ENCODE results near the gene BMPR1B. TPM values are rescaled to one million over a fixed set of nuclear protein-coding genes. Genes with fewer than 3 reads are reported as not detected.

Gene BMPR1B
- total and polyA plus RNA-seq, 4 donors, result 11.8 to 30.1 (median 16.7) TPM

- no peak overlapping the region for H3K27ac ChIP-seq (ENCODE audit: low read depth, low read length)
- H3K4me3 ChIP-seq (ENCODE audit: low read depth, low read length), result no peak overlapping the region
- peak in 1 of 6 donors; percentile 52 for DNase-seq (ENCODE audit: low read depth in 4 of 6, low spot score in 6 of 6)
Observed at GRCh38 chr4:95193391-95194224, 435.9 kb downstream of the BMPR1B start.

GRCh38 chr4:95197353-95197752, 439.6 kb downstream of the BMPR1B start:
- H3K9me3 ChIP-seq (ENCODE audit: control insufficient read depth, insufficient read depth, low read length), result no peaks in the 10 kb centered on the region
- H3K27ac ChIP-seq (ENCODE audit: low read depth, low read length), result no peak overlapping the region
- no peaks in the 10 kb centered on the region for H3K27me3 ChIP-seq (ENCODE audit: control insufficient read depth, insufficient read depth, low read length)
- peaks cover 11% of the 10 kb centered on the region for H3K4me1 ChIP-seq (ENCODE audit: control insufficient read depth, insufficient read depth, low read length)
- DNase-seq (ENCODE audit: low read depth in 4 of 6, low spot score in 6 of 6), result no peak
- WGBS (ENCODE audit: insufficient coverage), result 69% methylated on average over 3 of the region's 6 CpGs
- peaks cover 5% of the 10 kb centered on the region for H3K36me3 ChIP-seq (ENCODE audit: control insufficient read depth, insufficient read depth, low read length)
- H3K4me3 ChIP-seq (ENCODE audit: low read depth, low read length), result no peak overlapping the region

More at GRCh38 chr4:95193391-95194224, 435.9 kb downstream of the BMPR1B start:
- no peaks in the 10 kb centered on the region for H3K9me3 ChIP-seq (ENCODE audit: control insufficient read depth, insufficient read depth, low read length)
- 38% methylated on average over 22 of the region's 22 CpGs for WGBS (ENCODE audit: insufficient coverage)
- peaks cover 5% of the 10 kb centered on the region for H3K36me3 ChIP-seq (ENCODE audit: control insufficient read depth, insufficient read depth, low read length)
- no peaks in the 10 kb centered on the region for H3K27me3 ChIP-seq (ENCODE audit: control insufficient read depth, insufficient read depth, low read length)
- peaks cover 24% of the 10 kb centered on the region for H3K4me1 ChIP-seq (ENCODE audit: control insufficient read depth, insufficient read depth, low read length)

- Histone ChIP-seq H3K9me3 (ENCODE audit: control insufficient read depth, insufficient read depth, low read length) (no peaks in the 10 kb centered on the region), H3K36me3 (ENCODE audit: control insufficient read depth, insufficient read depth, low read length) (peaks cover 5% of the 10 kb centered on the region), H3K27ac (ENCODE audit: low read depth, low read length) (no peak overlapping the region), H3K4me1 (ENCODE audit: control insufficient read depth, insufficient read depth, low read length) (peaks cover 5% of the 10 kb centered on the region), H3K4me3 (ENCODE audit: low read depth, low read length) (no peak overlapping the region), H3K27me3 (ENCODE audit: control insufficient read depth, insufficient read depth, low read length) (no peaks in the 10 kb centered on the region)
- no peak for DNase-seq (ENCODE audit: low read depth in 4 of 6, low spot score in 6 of 6)
- WGBS (ENCODE audit: insufficient coverage), result 97% methylated on average over 6 of the region's 7 CpGs
Observed at GRCh38 chr4:95198961-95199360, 441.2 kb downstream of the BMPR1B start.

- Histone ChIP-seq H3K9me3 (ENCODE audit: control insufficient read depth, insufficient read depth, low read length) (no peaks in the 10 kb centered on the region), H3K36me3 (ENCODE audit: control insufficient read depth, insufficient read depth, low read length) (peaks cover 4% of the 10 kb centered on the region), H3K4me3 (ENCODE audit: low read depth, low read length) (no peak overlapping the region), H3K27me3 (ENCODE audit: control insufficient read depth, insufficient read depth, low read length) (no peaks in the 10 kb centered on the region), H3K27ac (ENCODE audit: low read depth, low read length) (no peak overlapping the region), H3K4me1 (ENCODE audit: control insufficient read depth, insufficient read depth, low read length) (peaks cover 4% of the 10 kb centered on the region)
- DNase-seq (ENCODE audit: low read depth in 4 of 6, low spot score in 6 of 6), result peak in 1 of 6 donors; percentile 34
- 69% methylated on average over 8 of the region's 8 CpGs for WGBS (ENCODE audit: insufficient coverage)
Observed at GRCh38 chr4:95204267-95204844, 446.6 kb downstream of the BMPR1B start.

GRCh38 chr4:95204873-95205272, 447.1 kb downstream of the BMPR1B start:
- no peak overlapping the region for H3K4me3 ChIP-seq (ENCODE audit: low read depth, low read length)
- H3K9me3 ChIP-seq (ENCODE audit: control insufficient read depth, insufficient read depth, low read length), result no peaks in the 10 kb centered on the region
- WGBS (ENCODE audit: insufficient coverage), result 0% methylated on average over 1 of the region's 5 CpGs
- H3K4me1 ChIP-seq (ENCODE audit: control insufficient read depth, insufficient read depth, low read length), result peaks cover 4% of the 10 kb centered on the region
- no peak overlapping the region for H3K27ac ChIP-seq (ENCODE audit: low read depth, low read length)
- no peaks in the 10 kb centered on the region for H3K27me3 ChIP-seq (ENCODE audit: control insufficient read depth, insufficient read depth, low read length)
- no peak for DNase-seq (ENCODE audit: low read depth in 4 of 6, low spot score in 6 of 6)
- peaks cover 4% of the 10 kb centered on the region for H3K36me3 ChIP-seq (ENCODE audit: control insufficient read depth, insufficient read depth, low read length)
